Embryonic facial prominence (tissue), 1 donor: ENCODE data around the gene XPR1.

Source experiments
- DNase-seq: peaks from one replicate; pipeline ENCODE4 v3.0.0-alpha.2; 2016; ENCODE audit errors: extremely low spot score

The XPR1 gene

DNA sequence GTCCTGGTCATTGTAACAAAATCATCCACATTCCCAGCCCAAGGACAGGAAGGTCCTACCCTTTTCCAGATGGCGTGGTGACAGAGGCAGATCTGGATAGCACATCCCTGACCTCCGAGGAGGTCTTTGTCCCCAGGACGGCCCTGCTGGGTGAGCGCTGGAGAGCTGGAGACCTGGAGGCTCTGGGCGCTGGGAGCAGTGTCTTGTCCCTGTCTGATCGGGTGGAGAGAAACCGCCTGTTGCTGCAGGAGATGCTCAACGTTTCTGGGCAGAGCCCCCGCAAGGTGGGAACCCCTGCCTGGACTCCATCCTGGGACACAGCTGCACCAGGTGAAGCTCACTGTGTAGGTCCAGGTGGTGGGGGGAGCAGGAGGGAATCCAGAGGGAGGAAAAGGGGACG lies 284.9 kb downstream of the XPR1 start:
- no peak for DNase-seq

- DNase-seq = no peak
Observed at GRCh38 chr1:180917306-180918065, 285.7 kb downstream of the XPR1 start.

- no peak for DNase-seq
Observed at GRCh38 chr1:180918519-180918918, 286.7 kb downstream of the XPR1 start.

DNA sequence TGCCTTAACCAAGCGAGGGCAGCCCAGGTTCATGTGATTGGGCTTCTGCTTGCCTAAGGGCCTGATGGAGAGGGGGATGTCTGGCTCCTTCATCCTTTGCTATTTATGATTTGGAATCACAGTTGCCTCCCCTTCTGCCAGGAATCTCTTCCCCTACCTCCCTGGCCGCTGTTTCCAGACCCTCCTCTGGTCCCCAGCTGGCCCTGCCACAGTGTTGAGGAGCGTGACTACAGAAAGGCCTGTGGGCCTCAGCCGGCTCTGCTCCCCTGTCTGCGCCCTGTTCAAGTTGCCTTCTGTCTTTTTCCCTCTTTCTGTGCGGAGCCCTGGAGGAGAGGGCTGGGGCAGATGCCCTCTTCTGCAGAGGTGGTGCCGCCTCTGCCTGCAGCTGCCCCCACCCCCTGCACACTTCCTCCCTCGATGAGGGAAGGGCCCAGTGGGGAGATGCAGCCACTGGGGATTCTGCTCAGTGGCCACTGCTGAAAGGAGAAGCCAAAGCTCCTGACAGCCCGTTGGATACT lies 287.4 kb downstream of the XPR1 start:
- no peak for DNase-seq

DNA sequence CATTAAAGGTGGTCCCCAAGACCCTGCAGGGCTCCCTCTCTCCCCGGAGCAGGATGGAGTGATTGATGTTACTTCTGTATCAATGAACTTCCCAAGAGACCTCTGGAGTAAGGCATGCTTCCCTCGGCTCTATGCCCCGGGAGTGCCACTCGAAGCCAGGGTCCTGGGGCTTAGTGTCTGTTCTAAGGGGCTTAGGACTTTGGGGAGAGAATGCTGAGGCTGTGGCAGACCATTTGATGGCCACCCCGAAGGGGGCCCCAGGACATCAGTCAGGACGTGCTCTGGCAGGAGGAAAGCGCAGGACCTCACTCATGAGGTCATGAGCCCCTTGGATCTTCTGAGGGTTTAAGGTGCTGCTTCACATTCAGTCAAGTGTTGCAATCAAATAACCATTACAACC lies 288.4 kb downstream of the XPR1 start:
- no peak for DNase-seq

DNA sequence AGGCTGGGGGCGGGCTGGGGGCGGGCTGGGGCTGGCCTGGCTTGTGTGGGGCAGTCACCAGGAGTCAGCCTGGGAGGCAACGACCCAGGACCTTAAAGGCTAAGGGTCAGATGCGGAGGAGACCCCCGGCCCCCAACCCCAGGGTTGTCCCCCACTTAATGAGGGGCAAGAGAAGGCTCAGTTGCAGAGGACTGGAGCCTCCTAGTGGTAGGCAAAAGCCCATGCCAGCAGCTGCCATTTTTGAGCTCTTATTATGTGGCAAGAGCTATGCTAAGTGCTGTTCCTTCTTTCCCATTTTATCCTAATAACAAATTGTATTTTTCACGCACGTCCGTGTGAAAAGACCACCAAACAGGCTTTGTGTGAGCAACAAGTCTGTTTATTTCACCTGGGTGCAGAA lies 288.9 kb downstream of the XPR1 start:
- DNase-seq = no peak

DNA sequence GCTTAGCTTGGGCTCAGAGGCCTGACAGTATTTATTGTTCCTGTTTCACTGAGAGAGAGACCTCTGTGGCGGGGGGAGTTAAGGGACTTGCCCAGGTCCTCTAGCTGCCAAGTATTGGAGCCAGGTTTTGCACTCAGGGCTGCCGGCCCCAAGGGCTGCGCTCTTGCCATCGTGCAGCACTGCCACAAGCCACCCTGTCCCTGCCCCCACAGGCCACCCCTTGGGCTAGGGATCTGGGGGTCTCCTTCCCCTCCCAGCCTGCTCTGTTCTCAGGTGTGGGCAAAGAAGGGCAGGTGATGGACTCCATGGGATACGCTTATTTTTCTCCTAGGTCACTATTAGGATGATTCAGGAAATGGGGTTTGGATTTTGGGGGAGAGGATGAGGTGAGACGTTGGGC lies 289.6 kb downstream of the XPR1 start:
- DNase-seq = no peak

GRCh38 chr1:180921891-180922630 lies 290.2 kb downstream of the XPR1 start:
- DNase-seq = no peak

- no peak for DNase-seq
Observed at GRCh38 chr1:180922631-180923015, 290.8 kb downstream of the XPR1 start.

GRCh38 chr1:180923021-180923841 lies 291.4 kb downstream of the XPR1 start:
- no peak for DNase-seq

- no peak for DNase-seq
Observed at GRCh38 chr1:180923887-180924286, 292.1 kb downstream of the XPR1 start.

DNA sequence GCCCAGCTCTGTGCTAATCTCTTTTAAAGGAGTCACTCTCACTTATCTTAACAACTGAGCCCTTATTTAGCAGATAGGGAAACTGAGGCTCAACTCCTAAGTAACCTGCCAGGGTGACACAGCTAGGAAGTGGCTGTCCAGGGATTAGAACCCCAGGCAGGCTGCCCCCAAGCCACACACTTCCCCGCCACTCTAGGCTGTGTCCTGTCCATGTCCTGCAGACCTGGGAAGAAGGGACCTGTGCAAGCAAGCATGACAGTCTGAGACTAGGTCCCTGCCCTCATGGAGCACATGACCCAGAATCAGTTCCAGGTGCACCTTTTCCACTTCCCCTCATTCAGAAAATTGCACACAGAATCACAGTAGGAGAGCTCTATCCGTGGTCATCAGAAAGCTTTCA lies 293.1 kb downstream of the XPR1 start:
- DNase-seq = no peak

- DNase-seq = no peak
Observed at GRCh38 chr1:180925471-180926051, 293.7 kb downstream of the XPR1 start.

GRCh38 chr1:180926164-180926981 lies 294.6 kb downstream of the XPR1 start:
- peak; percentile 59 for DNase-seq

- no peak for DNase-seq
Observed at GRCh38 chr1:180927348-180927747, 295.5 kb downstream of the XPR1 start.

DNA sequence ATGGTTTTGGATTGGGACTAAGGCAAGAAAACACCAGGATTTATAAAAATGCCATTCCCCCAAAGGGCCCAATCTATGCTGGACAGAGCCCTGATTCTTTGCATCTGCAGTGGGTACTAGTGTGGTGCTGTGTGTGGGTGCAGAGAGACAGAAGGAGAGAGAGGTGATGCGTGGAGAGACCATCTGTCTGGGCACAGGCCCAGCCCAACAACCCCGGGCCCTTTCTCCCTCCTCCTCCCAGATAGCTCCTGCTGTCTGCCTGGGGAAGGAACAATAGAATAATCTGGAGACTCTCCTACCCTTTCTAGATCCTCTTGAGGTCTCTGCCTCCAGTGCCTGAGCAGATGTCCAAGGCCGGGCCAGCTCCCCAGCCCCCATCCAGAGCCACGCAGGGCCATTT lies 296.0 kb downstream of the XPR1 start:
- DNase-seq = no peak

GRCh38 chr1:180928331-180929230 lies 296.8 kb downstream of the XPR1 start:
- DNase-seq = no peak

- DNase-seq = no peak
Observed at GRCh38 chr1:180929389-180929788, 297.6 kb downstream of the XPR1 start.

- no peak for DNase-seq
Observed at GRCh38 chr1:180930687-180931086, 298.9 kb downstream of the XPR1 start.

DNA sequence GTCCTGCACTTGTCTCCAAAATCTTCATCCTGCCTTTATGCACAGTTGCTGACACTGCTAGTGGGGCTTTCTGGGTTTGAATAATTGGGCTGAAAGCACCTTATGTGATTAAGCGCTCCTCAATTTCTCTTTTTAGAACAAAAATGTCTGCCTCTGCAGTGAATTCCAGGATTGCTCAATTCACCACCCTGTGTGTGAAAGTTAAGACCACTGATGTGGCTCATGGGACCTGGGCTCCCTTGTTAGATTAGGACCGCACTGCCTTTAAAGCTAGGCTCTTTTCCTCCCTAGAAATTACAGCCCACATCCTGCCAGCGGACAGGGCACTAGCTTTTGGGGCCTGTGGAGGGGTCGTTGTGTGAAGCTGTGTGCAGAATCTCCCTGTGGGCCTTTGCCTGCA lies 299.7 kb downstream of the XPR1 start:
- DNase-seq = no peak
